DMS79 treated with DMSO at 0.1 percent for 48 hours (cell line): ENCODE results near the gene GPSM3.
"Not testable (repeated sequence)": the region's sequence is repeated elsewhere in the genome, so short reads cannot be mapped to it uniquely, and the experiment has no call there.

Source experiments
- DNase-seq: peaks from one replicate; lab custom pipeline; 2025; lab: John Stamatoyannopoulos, UW

Gene GPSM3

DNA sequence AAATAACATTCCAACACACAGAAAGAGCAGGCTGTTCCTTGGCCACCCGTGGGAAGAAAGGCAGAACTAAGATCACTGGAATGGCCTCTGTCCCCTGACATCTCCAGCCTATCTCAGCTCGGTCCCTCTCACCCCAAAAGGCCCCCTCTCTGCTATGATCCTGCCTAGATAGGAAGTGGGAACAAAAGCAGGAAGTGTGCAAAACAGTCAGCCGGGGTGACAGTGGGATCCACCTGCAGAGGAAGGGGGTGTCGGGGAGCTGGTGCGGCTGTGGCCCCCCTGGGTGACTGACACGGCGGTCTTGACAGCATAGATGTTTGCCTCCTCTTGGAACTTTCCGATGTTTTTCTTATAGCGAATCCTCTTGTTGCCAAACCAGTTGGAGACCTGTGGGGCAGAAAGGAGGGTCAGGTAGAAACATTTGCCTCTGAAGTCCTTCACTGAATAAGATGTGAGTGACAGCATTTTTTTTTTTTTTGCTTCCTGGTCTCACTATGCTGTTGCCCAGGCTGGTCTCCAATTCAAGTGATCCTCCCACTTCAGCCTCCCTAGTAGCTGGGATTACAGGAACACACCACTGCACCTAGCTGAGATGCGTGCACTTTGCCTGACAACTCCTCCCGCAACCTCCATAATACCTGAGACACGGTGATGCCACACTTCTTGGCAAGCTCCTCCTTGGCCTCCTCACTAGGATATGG is 5.3 kb downstream of the GPSM3 start:
- no peak for DNase-seq

DNA sequence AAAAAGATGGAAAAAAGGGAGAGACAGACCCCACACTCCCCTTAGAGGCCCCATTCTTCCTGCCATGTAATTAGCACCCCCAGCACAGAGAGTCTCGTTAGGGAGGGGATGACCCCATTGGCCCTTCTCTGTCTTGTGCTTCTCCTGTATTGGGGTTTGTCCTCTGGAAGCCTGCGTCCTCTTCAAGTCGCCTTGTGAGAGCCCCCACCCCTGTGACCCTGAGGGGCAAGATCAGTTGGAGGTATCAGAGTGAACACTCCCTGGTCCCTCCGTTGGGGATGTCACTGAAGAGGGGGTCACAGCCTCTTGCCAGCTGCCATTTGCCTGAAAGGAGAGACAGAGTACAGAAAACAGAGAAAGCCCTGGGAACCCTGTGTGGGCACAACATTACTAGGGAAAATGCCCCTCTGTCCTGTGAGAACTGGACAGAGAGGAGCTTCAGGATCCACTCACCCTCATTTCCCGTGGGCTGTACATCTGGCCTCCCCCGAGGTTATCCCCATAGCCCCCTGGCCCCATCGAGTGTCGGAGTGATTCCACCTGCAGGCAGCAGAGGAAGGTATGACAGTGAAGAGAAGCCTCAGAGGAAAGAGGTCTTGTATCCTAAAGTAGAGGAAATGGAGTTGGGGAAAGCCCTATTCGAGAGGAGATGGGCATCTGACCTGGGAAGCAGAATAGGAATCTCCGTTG is 6.1 kb downstream of the GPSM3 start:
- DNase-seq: not testable (repeated sequence)

DNA sequence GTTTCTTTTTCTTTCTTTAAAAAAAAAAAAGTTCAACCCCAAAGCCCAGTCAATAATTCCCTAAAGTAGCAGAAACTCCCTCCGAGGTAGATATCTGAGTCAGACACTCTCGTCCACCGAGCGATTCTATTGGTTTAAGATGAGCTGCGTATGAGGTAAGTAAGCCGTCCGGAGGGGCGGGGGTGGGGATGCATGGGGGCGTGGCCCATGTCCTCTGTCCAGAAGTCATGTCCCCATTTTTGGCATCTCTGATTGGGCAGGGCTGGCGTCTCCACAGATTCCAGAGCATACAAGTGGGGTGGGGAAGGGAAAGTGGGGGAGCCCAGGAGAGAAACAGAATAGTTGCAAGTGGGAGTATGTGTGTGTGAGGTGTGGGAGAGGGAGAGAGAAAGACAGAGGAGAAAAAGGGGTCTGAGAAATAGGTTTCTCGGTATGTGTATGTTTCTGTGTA is 6.7 kb downstream of the GPSM3 start:
- DNase-seq: not testable (repeated sequence)

DNA sequence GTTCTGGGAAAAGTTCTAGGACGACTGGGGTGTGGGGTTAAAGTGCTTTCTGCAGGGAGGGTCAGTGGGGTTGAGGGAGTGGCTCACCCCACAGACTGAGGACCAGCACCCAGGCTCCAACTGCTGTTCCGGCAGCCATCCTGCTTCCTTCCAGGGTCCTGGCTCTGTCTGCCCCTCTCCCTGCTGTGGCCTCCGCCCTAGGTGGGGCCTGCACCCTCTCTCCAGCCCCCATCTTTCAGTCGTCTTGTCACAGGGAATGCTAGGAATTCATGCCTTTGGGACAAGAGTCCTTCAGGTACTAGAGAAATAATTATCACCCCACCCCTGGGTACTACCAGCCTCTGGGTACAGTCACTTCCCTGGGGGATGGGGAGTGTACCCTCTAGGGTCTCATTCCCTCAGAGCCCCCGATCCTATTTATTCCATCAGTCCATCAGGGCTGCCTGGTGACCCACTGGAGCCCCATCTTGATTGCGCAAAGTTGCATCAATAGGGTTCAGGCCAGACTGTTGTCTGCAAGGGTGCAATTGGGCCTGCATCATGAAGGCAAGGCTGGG is 8.3 kb downstream of the GPSM3 start, which contains the start of gene AGER:
Gene AGER, minus strand, starts transcription at position 170 of the 557 bp plus-strand sequence. Its CDS starts 31 bp downstream, at position 139.
- no peak for DNase-seq

DNA sequence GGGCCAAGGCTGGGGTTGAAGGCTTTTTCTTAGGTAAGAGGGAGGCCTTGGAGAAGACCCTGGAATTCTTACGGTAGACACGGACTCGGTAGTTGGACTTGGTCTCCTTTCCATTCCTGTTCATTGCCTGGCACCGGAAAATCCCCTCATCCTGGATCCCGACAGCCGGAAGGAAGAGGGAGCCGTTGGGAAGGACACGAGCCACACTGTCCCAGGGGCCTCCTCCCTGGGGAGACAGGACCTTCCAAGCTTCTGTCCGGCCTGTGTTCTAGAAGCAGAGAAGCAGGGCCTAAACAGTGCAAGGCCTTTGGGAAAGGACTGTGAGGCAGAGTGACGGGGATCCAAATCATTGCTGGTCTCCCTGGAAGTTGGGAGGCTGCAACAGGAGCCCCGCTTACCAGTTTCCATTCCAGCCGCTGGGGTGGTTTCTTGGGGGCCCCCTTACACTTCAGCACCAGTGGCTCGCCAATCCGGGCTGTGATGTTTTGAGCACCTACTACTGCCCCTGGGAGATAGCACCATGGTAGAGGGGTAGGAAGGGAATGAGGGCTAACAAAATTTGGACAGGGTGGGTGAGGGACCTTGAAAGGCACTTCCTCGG is 8.9 kb downstream of the GPSM3 start:
- DNase-seq: no peak

DNA sequence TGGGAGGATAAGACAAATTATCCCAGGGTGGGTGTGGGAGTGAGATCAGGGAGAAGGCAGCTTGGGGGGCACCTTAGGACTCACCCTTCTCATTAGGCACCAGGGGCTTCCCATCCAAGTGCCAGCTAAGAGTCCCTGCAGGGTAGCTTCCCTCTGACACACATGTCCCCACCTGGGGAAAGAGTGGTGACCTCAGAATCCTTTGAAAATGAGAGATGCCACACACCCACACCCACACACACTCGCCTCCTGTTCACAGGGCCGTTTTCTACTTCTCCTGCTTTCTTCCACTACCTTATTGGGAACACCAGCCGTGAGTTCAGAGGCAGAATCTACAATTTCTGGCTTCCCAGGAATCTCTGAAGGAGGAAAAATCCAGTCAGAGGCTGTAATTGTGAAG is 9.4 kb downstream of the GPSM3 start:
- DNase-seq: no peak

DNA sequence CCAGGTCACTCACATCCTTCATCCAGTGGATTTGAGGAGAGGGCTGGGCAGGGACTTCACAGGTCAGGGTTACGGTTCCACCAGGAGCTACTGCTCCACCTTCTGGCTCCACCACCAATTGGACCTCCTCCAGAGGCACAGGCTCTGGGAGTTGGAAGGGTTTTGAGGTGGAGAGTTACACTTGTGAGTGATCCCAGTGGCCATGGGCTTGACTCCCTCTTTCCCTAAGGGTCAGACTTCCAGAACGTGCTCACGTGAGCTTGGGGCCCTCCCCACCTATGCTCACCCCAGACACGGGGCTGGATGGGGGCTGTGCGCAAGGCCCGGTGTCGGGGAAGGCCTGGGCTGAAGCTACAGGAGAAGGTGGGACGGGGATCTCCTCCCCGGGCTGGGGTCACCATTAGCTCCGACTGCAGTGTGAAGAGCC is 9.9 kb downstream of the GPSM3 start:
- DNase-seq: no peak

DNA sequence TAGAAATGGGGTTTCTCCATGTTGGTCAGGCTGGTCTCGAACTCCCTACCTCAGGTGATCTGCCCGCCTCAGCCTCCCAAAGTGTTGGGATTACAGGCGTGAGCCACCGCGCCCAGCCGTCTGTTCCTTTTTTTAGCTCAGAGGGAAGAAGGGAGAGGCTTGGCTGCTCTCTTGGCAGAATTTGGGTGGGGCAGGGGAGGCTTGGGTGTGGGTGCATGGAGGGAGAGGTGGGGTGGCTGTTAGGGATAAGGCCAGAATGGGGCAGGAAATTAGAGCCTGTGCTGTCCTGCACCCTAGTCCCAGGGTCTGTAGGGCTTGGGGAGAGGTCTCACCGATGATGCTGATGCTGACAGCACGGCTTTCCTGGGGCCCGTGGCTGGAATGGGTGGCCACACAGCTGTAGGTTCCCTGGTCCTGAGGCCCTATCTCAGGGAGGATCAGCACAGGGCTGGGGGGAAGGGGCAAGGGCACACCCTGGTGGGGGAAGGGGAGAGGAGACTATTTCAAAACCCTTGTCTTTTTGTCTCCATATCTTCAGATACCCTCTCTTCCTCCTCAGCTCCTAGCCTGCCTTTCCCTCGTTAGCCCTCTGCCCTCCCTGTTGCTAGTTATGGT is 10.4 kb downstream of the GPSM3 start:
- no peak for DNase-seq

DNA sequence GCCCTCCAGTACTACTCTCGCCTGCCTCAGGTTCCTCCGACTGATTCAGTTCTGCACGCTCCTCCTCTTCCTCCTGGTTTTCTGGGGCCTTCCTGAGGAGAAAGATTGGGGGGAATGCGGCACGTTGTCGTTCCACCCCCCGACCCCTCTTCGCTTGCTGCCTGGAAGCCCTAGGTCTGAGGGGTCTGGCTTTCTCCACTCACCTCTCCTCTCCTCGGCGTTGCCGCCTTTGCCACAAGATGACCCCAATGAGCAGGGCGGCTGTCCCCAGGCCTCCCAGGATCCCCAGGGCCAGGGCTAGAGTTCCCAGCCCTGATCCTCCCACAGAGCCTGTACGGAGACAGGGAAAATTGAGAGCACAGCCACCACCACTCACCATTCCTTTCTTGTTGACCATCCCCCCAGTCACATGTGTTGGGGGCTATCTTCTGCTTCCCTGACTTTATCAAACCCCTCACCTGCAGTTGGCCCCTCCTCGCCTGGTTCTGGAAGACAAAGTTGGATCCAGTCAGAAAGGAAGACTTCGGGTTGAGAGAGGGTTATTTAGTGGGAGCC is 11.2 kb downstream of the GPSM3 start:
- DNase-seq: no peak

DNA sequence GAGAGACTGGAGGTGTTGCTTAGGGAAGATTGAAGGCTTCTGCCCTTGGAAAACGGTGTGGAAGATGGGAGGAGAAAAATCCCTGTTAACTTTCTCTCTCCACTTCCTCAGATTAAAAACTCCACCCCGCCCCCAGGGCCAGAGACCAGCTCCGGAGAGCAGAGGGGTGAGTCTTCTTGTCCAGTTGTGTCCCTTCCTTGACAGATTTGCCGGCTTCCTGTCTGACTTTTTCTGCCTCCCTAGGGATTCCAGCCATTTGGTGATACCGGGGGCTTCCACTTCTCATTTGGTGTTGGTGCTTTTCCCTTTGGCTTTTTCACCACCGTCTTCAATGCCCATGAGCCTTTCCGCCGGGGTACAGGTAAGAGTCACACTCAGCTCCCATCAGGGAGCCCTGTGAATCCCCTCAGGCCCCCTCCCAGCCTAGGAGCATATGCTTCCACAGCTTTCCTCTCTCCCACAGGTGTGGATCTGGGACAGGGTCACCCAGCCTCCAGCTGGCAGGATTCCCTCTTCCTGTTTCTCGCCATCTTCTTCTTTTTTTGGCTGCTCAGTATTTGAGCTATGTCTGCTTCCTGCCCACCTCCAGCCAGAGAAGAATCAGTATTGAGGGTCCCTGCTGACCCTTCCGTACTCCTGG is 12.6 kb downstream of the GPSM3 start:
- no peak for DNase-seq

DNA sequence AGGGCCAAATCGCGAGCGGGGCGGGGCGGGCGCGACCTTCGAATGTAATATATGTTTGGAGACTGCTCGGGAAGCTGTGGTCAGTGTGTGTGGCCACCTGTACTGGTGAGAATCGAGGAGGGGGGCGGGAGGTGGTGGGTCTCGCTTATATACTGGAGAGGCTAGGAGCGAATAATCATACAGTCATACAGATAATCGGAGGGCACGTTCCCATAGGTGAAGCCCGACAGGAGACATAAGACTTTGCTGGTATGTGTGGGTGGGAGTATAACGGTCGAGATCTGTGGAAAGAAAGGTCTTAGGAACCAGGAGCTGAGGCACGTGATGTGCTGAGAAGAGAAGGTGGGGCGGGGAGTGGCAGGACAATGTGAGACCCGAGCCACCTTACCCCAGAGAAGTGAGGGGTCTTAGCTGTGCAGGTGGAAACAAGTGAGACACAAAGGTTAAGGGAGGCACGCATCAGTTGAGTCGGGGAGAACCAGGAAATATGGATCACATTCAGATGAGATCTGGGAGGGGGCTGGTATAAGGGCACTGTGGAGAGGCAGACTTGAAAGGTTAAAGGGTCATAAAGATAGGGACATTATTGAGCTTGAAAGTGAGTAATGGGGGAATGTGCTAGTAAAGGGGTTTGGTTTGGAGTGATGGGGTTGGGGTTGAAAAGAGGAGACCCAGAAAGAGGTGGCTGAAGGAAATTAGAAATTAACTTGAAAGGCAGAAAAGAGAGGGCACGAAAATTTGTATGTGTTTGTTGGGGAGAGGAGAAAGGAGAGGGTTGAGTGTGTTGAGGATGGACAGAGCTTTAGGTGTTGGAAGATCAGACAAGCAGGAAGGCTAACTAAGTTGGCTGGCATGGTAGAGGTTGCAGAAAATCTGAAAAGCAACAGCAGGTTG is 13.6 kb downstream of the GPSM3 start:
- DNase-seq: peak; percentile 30

DNA sequence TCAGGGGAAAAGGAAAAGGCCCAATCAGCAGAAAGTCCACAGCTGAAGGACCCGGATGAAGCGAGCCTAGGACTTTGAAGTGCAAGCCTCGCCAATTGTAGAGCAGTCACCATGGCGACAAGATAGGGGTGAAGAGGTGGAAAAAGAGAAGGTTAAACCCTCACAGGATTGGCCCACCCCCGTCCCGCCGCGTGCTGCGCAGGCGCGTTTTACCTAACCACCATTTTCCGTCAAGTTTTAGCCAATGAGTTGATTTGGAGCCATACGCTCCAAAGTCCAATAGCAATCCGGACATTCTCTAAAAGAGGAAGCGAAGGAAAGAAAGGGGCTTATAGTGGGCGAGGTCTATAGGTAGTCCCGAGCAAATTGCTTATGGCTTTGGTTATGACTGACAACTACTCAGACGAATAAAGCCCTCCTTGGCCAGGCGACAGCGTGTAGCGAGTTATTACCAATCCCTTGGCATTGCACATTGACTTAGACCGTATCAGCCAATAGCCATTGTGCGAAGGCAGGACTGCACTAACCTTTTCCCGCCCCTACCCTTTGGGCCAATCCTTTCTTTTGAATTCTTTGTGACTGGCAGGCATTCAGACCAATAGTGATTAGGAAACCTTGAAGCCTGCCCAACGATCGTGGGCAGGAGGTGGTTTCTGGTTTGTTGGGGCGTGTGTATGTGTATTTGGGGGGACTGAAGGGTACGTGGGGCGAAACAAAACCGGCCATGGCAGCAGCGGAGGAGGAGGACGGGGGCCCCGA is 14.5 kb downstream of the GPSM3 start, which contains the start of gene RNF5:
Gene RNF5, plus strand, starts transcription at position 618 of the 759 bp plus-strand sequence. Its CDS starts 107 bp downstream, at position 725.
- DNase-seq: peak; percentile 100

DNA sequence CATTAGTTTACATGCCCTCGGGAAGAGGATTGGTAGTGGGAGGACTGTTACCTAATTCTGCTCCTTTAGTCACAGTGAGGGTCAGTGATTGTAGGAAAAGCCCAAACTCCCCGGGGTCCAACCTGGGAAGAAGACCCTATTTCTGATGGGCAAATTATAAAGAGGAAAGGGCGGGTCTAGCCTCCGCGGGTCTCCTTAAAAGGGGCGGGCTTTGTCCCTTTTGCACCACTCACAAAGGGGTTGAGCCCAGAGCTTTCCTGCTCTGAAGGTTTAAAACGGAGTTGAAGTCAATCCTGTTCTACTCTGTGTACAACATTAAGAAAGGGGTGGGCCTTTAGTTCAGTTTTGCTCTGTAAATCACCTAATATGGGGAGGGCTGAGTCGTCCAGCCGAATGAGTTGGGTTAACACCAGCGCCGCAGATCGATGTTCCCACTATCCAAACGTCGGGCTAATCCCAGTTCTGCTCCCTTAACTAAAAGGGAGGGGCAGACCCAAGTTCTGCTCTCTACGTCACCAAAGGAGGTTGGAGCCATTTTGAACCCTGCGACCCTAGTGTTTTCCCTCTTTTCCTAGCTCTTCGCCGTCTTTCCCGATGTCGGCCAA is 15.2 kb downstream of the GPSM3 start:
- peak; percentile 96 for DNase-seq

DNA sequence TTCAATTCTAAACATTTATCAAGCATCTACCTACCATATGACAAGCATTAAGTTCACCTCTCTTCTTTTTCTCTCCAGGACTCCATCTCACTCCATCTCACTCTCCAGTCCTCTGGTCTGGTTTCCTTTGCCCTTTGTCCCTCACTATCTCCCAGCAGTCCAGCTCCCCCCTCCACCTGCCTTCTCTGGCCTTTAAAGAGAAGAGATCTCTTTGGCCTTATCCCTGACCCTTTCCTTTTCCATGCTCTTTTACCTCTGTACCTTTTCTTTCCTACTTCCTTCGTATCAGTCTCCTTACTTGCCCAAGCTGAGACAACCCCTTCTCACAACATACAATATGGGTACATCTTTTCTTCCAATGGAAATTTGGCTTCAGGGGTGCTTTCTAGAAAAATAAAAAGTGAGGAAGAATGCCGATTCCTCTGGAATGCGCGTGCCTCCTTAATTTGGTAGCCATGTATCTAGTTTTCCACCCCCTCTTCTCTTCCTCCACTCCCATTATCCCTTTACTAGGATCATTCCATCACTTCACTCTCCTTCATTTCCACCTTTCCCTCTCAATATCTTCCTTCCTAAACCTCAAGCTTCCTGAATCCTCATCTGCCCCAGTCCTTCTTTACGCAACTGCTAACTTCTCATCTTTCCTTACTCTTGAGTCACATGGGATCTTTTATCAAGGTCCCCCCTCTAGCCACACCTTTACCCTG is 15.8 kb downstream of the GPSM3 start:
- DNase-seq: peak; percentile 86

DNA sequence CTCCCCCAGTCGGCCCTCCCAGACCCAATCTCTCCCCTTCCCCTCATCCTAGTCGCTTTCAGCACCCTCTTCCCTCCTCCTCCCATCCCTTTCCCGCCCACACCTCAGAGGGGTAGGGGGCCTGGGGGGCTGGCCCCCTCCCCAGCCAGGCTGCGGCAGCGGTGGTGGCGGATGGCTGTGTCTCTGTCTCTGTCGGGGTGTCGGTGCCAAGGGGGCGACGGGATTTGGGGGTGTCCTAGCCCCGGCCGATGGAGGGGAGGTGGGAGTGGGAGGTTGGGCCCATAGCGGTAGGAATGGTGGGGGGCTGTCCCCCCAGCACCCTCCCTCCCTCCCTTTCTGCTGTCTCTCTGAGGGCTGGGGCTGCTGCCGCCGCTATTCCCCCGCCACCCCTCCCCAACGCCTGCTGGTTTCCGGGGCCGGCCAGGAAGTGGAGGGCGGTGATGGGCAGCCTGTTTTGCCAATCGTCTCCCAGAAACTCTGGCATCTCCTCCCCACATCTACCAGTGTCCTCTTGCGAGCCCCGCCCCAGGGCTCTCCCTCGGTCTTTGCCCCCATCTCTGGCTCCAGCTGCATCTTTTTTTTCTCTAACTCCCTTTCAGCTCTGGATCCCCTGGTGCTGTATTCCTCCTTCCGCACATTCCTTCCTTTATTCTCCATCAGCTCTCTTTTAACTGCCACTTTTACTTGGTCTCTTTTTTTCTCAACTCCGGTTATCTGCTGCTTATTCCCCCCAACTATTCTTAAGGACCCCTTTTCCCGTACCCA is 16.6 kb downstream of the GPSM3 start, which contains the start of gene AGPAT1:
Gene AGPAT1, minus strand, starts transcription at position 374 of the 765 bp plus-strand sequence. CDS start 4,588 bp downstream, outside the sequence.
- DNase-seq: peak; percentile 96

DNA sequence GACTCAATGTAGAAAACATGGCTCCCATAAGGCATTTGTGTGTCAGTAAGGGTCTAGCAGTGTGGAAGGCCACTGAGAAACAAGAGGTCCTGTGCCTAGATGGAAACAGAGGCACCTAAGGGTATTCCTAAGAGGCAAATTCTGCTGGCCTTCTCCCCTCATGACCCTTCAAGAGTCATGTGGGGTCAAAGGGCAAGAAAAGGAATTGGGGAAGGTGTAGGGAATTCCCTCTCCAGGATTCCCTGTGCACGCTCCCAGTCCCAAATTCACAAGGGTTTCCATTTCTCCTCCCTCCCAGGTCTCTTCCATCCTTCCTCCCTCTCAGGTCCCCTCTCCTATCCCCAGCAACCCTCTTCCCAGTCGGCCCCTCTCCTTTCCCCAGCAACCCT is 17.1 kb downstream of the GPSM3 start:
- no peak for DNase-seq

DNA sequence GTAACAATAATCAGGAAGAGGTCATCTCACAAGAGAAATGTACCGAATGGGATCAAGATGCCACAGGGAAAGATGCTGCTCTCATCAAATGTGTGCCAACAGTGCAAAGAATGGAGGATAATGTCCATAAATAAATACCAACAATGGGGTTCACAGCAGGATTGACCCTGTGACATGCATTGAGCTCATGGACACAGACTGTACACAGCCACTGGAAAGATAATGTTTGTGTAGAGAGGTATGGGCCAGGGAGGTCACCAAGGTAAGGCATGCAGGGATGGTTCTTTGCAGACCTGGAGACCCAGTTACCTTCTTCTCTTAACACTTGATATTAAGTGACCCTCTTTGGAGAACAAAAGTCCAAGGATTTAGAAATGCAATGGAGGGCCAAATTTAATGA is 18.0 kb downstream of the GPSM3 start:
- DNase-seq: no peak
